Gastrocnemius medialis (tissue), 4 donors: Measurements from ENCODE around the gene ADPRHL1.

Source experiments
- POLR2A ChIP-seq, 2 donors: fragments of 450-650 bp; IDR thresholded peaks; one replicate each; pipeline ENCODE4 v1.6.1; 2017; ENCODE audit warnings: antibody characterized with exemption in 2 of 2, mild to moderate bottlenecking in 2 of 2, moderate library complexity in 2 of 2
- TF ChIP-seq, protein P1 (sequence below), 5 experiments: fragments of 450-650 bp in 3 of 5; fragments of 200-600 bp in 2 of 5; sonication (generic) in 2 of 5; IDR thresholded peaks in 4 of 5; conservative IDR thresholded peaks in 1 of 5; 1 replicate in 4 of 5; 2 replicates in 1 of 5; pipeline ENCODE4 v1.5.1; 2016 to 2019; ENCODE audit warnings: antibody characterized with exemption in 5 of 5, mild to moderate bottlenecking in 3 of 5, moderate library complexity in 3 of 5

DNA sequence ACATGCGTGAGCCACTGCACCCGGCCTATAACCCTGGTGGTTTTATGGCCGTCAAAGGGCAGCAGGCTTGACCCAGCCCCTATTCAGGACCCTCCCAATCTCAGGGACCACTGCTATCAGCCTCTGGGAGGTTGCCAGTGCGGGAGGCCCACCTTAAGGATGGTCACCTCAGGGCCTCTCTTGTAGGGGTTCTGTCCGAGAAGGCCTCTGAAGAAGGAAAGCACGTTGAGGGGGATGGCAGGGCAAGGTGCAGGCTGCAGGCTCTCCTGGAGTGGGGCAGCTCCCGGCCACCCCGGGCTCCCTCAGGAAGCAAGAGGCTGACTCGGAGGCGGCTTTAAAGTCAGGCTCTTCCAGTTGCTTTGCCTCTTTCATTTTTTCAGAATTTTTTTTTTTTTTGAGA, 83.4 kb downstream of the ADPRHL1 start:
- TF ChIP-seq, protein P1, sequence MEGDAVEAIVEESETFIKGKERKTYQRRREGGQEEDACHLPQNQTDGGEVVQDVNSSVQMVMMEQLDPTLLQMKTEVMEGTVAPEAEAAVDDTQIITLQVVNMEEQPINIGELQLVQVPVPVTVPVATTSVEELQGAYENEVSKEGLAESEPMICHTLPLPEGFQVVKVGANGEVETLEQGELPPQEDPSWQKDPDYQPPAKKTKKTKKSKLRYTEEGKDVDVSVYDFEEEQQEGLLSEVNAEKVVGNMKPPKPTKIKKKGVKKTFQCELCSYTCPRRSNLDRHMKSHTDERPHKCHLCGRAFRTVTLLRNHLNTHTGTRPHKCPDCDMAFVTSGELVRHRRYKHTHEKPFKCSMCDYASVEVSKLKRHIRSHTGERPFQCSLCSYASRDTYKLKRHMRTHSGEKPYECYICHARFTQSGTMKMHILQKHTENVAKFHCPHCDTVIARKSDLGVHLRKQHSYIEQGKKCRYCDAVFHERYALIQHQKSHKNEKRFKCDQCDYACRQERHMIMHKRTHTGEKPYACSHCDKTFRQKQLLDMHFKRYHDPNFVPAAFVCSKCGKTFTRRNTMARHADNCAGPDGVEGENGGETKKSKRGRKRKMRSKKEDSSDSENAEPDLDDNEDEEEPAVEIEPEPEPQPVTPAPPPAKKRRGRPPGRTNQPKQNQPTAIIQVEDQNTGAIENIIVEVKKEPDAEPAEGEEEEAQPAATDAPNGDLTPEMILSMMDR (IDR thresholded peaks at IDR 0.05 in 4 of 5, conservative IDR thresholded peaks at IDR 0.05 in 1 of 5) = no peak
- no peak for TF ChIP-seq POLR2A (IDR thresholded peaks at IDR 0.05)
